CD4-positive, CD25-positive, alpha-beta regulatory T cell (primary cell): ENCODE measurements around the gene SPEG. TPM values are rescaled to one million over a fixed set of nuclear protein-coding genes. Genes with fewer than 3 reads are reported as not detected.

Experiments used
- ATAC-seq, 2 donors: fragments of 150-1000 bp; cut with Tn5 transposase; one replicate each; pipeline ENCODE4 v1.10.0; 2021; ENCODE audit warnings: low read depth in 2 of 2, moderate number of reproducible peaks in 2 of 2, moderate library complexity in 1 of 2
- DNase-seq, 3 donors: peaks; one replicate each; pipeline versions ENCODE4 v3.0.0 to v3.0.0-alpha.2; 2012 to 2022; ENCODE audit warnings: mixed read lengths in 1 of 3
- H3K27ac ChIP-seq: one replicate; pipeline ENCODE4 v1.7.0; 2013; ENCODE audit warnings: mild to moderate bottlenecking, low read length; ENCODE audit not compliant: insufficient read depth, poor library complexity, severe bottlenecking
- H3K27me3 ChIP-seq: one replicate; pipeline ENCODE4 v1.7.0; 2013; ENCODE audit warnings: low read length; ENCODE audit not compliant: control insufficient read depth, insufficient read depth
- H3K36me3 ChIP-seq: one replicate; pipeline ENCODE4 v1.7.0; 2013; ENCODE audit warnings: mild to moderate bottlenecking, low read length, moderate library complexity; ENCODE audit not compliant: control insufficient read depth, insufficient read depth
- H3K4me1 ChIP-seq: 2 replicates; pipeline ENCODE4 v1.7.0; 2013; ENCODE audit warnings: mild to moderate bottlenecking, low read length; ENCODE audit not compliant: insufficient read depth, control insufficient read depth, poor library complexity, severe bottlenecking
- H3K4me3 ChIP-seq: one replicate; pipeline ENCODE4 v1.7.0; 2013; ENCODE audit warnings: low read depth, mild to moderate bottlenecking, low read length, moderate library complexity
- H3K9me3 ChIP-seq, 2 experiments: 1 replicate in 1 of 2; 2 replicates in 1 of 2; pipeline ENCODE4 v1.7.0; 2013; ENCODE audit warnings: low read length in 2 of 2, mild to moderate bottlenecking in 1 of 2, moderate library complexity in 1 of 2; ENCODE audit not compliant: control insufficient read depth in 2 of 2
- H3K27ac Mint-ChIP-seq, 3 donors: one replicate each; pipeline ENCODE4 v1.8.0; 2020 to 2022; ENCODE audit warnings: mild to moderate bottlenecking in 3 of 3, mixed read lengths in 3 of 3, moderate library complexity in 2 of 3
- H3K27me3 Mint-ChIP-seq: one replicate; pipeline ENCODE4 v1.8.0; 2022; ENCODE audit warnings: mild to moderate bottlenecking, mixed read lengths
- H3K36me3 Mint-ChIP-seq: one replicate; pipeline ENCODE4 v1.8.0; 2020; ENCODE audit warnings: mixed read lengths
- H3K4me1 Mint-ChIP-seq, 4 donors: one replicate each; pipeline ENCODE4 v1.8.0; 2020 to 2022; ENCODE audit warnings: mixed read lengths in 4 of 4, mild to moderate bottlenecking in 1 of 4
- H3K4me3 Mint-ChIP-seq, 4 donors: one replicate each; pipeline ENCODE4 v1.8.0; 2020 to 2022; ENCODE audit warnings: mild to moderate bottlenecking in 4 of 4, mixed read lengths in 4 of 4, moderate library complexity in 3 of 4
- H3K9me3 Mint-ChIP-seq, 7 donors: one replicate each; pipeline ENCODE4 v1.8.0; 2020 to 2022; ENCODE audit warnings: mixed read lengths in 7 of 7, mild to moderate bottlenecking in 3 of 7, moderate library complexity in 2 of 7
- polyA plus RNA-seq, 4 donors: library from polyadenylated mRNA; unstranded; fragments of 300-500 nt; fragmentation: Illumina TruSeq; gene quantifications; one replicate each; pipeline ENCODE4 v1.2.3, GENCODE V29; 2021
- total RNA-seq: library from RNA; stranded (reverse); gene quantifications from one replicate; pipeline ENCODE4 v1.2.3, GENCODE V29; 2022

SPEG gene
- total and polyA plus RNA-seq, 5 donors from 2014 or later: 0.20 to 4.1 TPM; not detected in 3

DNA sequence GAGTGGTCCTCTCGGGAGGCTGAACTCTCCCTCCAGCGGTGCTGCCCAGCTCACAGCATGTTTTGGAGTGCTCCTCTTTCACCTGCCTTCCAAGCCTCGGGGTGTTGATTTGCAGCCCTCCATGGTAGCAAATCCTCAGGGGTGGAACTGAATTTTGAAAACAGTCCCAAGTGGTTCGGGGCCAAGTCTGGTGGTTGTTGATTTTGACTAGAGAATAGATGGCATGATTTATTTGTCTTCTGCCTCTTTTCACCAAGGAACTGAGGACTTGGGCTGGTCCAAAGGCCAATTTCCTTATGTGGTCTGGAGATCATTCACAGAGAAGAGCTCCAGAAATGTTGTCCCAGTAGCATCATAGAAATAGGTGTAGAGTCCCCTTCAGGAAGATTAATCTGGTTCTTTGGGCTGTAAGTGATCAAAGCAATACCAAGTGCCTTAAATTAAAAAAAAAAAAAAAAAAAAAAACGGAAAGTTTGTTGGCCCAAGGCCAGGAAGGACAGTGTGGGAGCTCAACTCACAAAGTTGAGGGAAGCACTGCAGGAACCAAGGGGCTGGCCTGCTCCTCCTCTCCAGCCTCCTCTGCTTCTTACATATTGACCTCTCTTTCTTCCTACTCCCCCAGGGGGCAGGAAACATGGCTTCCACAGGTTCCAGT lies 18.9 kb upstream of the SPEG start:
- Histone ChIP-seq H3K27ac (no peak overlapping the region), H3K4me3 (no peak overlapping the region), H3K9me3 (peaks cover 0 to 7% of the 10 kb centered on the region in 2 experiments), H3K36me3 (no peaks in the 10 kb centered on the region), H3K27me3 (peaks cover 1% of the 10 kb centered on the region), H3K4me1 (no peaks in the 10 kb centered on the region)
- no peak for ATAC-seq
- H3K27ac Mint-ChIP-seq: no peak overlapping the region
- H3K9me3 Mint-ChIP-seq: peaks cover 0 to 6% (median 4%) of the 10 kb centered on the region in 7 donors
- peaks cover 0 to 5% (median 0%) of the 10 kb centered on the region in 4 donors for H3K4me1 Mint-ChIP-seq
- H3K4me3 Mint-ChIP-seq: no peak overlapping the region
- DNase-seq: no peak
- peaks cover 52% of the 10 kb centered on the region for H3K27me3 Mint-ChIP-seq
- H3K36me3 Mint-ChIP-seq: no peaks in the 10 kb centered on the region

DNA sequence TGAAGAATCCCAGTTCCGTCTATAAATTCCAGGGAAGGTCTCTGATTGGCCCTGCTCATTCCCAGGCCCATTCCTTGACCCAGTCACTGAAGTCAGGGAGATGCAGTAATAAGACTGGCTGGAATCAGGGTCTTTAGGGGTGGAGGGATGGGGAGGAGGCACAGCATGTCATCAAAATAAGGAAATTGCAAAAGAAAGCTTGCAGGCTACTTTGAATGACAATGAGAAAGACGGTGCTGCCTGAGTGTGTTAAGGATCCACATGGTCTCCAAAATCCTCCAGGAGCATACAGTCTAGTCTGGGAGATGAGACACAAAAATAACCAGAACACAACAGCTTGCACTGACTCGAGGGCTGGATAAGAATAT lies 18.4 kb upstream of the SPEG start:
- no peak overlapping the region for H3K4me3 Mint-ChIP-seq
- DNase-seq (no peak), ATAC-seq (no peak)
- H3K4me1 ChIP-seq: no peaks in the 10 kb centered on the region
- H3K27me3 Mint-ChIP-seq: peaks cover 58% of the 10 kb centered on the region
- H3K9me3 ChIP-seq: peaks cover 0 to 7% of the 10 kb centered on the region in 2 experiments
- peaks cover 1% of the 10 kb centered on the region for H3K27me3 ChIP-seq
- H3K4me1 Mint-ChIP-seq: peaks cover 0 to 5% (median 0%) of the 10 kb centered on the region in 4 donors
- H3K36me3 Mint-ChIP-seq: no peaks in the 10 kb centered on the region
- peaks cover 0 to 6% (median 4%) of the 10 kb centered on the region in 7 donors for H3K9me3 Mint-ChIP-seq
- no peak overlapping the region for H3K27ac Mint-ChIP-seq
- no peaks in the 10 kb centered on the region for H3K36me3 ChIP-seq
- no peak overlapping the region for H3K27ac ChIP-seq
- no peak overlapping the region for H3K4me3 ChIP-seq

DNA sequence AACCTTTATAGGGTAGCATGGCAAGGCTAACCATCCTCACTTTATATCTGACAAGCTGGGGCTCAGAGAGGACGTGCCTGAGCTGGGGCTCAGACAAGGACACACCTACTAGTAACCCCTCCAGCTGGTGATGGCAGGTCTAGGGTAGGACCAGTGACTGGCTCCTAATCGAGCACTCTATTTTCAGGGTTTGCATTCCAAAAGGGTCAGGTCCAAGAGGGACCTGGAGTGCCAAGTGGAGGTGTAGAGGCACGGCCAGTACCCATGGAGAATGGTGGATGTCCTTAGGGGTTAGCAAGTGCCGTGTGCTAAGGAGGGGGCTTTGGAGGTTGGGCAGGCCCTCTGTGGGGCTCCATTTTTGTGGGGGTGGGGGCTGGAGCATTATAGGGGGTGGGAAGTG lies 17.7 kb upstream of the SPEG start:
- Mint-ChIP-seq H3K36me3 (no peaks in the 10 kb centered on the region), H3K27me3 (peaks cover 59% of the 10 kb centered on the region), H3K9me3 (peaks cover 0 to 4% (median 3%) of the 10 kb centered on the region in 7 donors), H3K4me1 (peaks cover 0 to 5% (median 0%) of the 10 kb centered on the region in 4 donors), H3K27ac (no peak overlapping the region), H3K4me3 (no peak overlapping the region)
- H3K9me3 ChIP-seq: peaks cover 0 to 7% of the 10 kb centered on the region in 2 experiments
- peaks cover 1% of the 10 kb centered on the region for H3K27me3 ChIP-seq
- ATAC-seq (no peak), DNase-seq (no peak)
- H3K4me3 ChIP-seq: no peak overlapping the region
- no peak overlapping the region for H3K27ac ChIP-seq
- no peaks in the 10 kb centered on the region for H3K4me1 ChIP-seq
- no peaks in the 10 kb centered on the region for H3K36me3 ChIP-seq

DNA sequence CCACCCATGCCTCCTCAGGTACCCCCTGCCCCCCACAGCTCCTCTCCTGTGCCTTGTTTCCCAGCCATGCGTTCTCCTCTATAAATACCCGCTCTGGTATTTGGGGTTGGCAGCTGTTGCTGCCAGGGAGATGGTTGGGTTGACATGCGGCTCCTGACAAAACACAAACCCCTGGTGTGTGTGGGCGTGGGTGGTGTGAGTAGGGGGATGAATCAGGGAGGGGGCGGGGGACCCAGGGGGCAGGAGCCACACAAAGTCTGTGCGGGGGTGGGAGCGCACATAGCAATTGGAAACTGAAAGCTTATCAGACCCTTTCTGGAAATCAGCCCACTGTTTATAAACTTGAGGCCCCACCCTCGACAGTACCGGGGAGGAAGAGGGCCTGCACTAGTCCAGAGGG lies 17.3 kb upstream of the SPEG start:
- H3K36me3 Mint-ChIP-seq: no peaks in the 10 kb centered on the region
- Histone ChIP-seq H3K9me3 (peaks cover 0 to 7% of the 10 kb centered on the region in 2 experiments), H3K4me1 (no peaks in the 10 kb centered on the region), H3K27ac (no peak overlapping the region), H3K4me3 (no peak overlapping the region), H3K27me3 (peaks cover 1% of the 10 kb centered on the region), H3K36me3 (no peaks in the 10 kb centered on the region)
- DNase-seq (no peak), ATAC-seq (no peak)
- peaks cover 0 to 5% (median 0%) of the 10 kb centered on the region in 4 donors for H3K4me1 Mint-ChIP-seq
- peaks cover 59% of the 10 kb centered on the region for H3K27me3 Mint-ChIP-seq
- H3K9me3 Mint-ChIP-seq: peaks cover 0 to 4% (median 2%) of the 10 kb centered on the region in 7 donors
- no peak overlapping the region for H3K4me3 Mint-ChIP-seq
- H3K27ac Mint-ChIP-seq: no peak overlapping the region

DNA sequence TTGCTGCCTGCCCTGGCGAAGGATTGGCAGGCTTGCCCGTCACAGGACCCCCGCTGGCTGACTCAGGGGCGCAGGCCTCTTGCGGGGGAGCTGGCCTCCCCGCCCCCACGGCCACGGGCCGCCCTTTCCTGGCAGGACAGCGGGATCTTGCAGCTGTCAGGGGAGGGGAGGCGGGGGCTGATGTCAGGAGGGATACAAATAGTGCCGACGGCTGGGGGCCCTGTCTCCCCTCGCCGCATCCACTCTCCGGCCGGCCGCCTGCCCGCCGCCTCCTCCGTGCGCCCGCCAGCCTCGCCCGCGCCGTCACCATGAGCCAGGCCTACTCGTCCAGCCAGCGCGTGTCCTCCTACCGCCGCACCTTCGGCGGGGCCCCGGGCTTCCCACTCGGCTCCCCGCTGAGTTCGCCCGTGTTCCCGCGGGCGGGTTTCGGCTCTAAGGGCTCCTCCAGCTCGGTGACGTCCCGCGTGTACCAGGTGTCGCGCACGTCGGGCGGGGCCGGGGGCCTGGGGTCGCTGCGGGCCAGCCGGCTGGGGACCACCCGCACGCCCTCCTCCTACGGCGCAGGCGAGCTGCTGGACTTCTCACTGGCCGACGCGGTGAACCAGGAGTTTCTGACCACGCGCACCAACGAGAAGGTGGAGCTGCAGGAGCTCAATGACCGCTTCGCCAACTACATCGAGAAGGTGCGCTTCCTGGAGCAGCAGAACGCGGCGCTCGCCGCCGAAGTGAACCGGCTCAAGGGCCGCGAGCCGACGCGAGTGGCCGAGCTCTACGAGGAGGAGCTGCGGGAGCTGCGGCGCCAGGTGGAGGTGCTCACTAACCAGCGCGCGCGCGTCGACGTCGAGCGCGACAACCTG lies 16.3 kb upstream of the SPEG start, which contains the start of gene DES:
TSS of gene DES (plus strand) at position 223 of the 857 bp plus-strand sequence. CDS start at position 309, 86 bp downstream.
- ATAC-seq (no peak), DNase-seq (no peak)
- Mint-ChIP-seq H3K4me3 (peak within 1 kb of the TSS in 1 of 4 donors; percentile 9), H3K36me3 (no peaks in the 10 kb centered on the region), H3K27me3 (peaks cover 54% of the 10 kb centered on the region), H3K27ac (no peak within 1 kb of the TSS), H3K9me3 (peaks cover 0 to 4% (median 0%) of the 10 kb centered on the region in 7 donors), H3K4me1 (peaks cover 0 to 5% (median 0%) of the 10 kb centered on the region in 4 donors)
- Histone ChIP-seq H3K4me3 (no peak within 1 kb of the TSS), H3K27ac (no peak within 1 kb of the TSS), H3K9me3 (no peaks in the 10 kb centered on the region), H3K36me3 (no peaks in the 10 kb centered on the region), H3K4me1 (no peaks in the 10 kb centered on the region), H3K27me3 (peaks cover 1% of the 10 kb centered on the region)

DNA sequence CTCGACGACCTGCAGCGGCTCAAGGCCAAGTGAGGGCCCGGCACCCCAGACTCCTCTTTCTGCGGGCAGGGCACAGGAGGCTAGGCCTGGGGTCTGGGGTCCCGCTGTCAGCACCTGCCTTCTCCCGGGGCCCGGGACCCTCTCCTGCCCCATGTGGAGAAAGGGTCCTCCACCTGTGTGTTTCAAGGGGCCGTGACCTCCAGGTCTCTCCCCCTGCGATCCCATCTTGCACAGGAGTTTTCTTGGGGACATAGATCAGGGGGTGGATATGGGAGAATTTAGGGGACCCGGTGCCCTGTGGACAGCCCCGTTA lies 15.7 kb upstream of the SPEG start:
- ATAC-seq (no peak), DNase-seq (no peak)
- H3K9me3 ChIP-seq: no peaks in the 10 kb centered on the region
- Mint-ChIP-seq H3K36me3 (no peaks in the 10 kb centered on the region), H3K4me1 (peaks cover 0 to 5% (median 0%) of the 10 kb centered on the region in 4 donors), H3K9me3 (peaks cover 0 to 1% (median 0%) of the 10 kb centered on the region in 7 donors), H3K27me3 (peaks cover 56% of the 10 kb centered on the region), H3K4me3 (no peak overlapping the region), H3K27ac (no peak overlapping the region)
- no peak overlapping the region for H3K4me3 ChIP-seq
- no peak overlapping the region for H3K27ac ChIP-seq
- H3K27me3 ChIP-seq: peaks cover under 1% of the 10 kb centered on the region
- H3K4me1 ChIP-seq: no peaks in the 10 kb centered on the region
- no peaks in the 10 kb centered on the region for H3K36me3 ChIP-seq

DNA sequence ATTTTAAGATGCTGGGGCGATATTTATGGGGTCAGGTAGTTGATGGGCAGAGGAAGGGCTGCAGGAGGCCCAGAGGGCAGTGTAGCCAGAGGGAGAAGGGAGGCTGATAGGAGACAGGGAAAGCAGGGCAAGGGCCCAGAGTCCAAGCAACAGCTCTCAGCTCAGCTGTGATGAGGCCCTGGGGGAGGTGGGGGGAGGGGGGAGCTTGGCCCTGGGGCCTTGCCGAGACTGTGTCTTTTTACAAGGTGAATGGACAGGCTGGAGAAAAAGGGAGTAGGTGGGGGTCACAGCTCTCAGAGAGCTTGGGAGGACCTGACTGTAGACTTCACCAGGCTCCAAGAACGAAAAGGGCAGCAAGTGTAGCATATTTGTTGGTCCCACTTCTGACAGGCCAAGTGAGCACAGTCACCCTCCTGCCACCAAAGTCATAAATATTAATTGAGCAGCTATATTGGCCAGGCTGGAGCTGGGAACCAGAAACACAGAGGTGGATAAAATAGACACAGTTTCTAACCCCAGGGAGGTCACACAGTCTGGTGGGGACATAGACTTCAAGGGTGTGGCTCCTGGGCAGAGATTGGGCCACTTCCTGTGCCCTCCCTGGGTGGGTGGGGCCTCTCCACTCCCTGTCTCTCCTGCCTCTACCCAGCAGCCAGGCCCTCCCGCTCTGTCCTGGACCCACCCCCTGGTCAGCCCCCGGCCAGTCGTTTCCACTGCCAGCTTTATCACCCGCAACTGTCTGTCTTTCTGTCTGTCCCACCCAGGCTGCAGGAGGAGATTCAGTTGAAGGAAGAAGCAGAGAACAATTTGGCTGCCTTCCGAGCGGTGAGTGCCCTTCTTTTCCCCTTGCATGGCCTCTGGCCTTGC lies 15.1 kb upstream of the SPEG start:
- Mint-ChIP-seq H3K36me3 (no peaks in the 10 kb centered on the region), H3K9me3 (peaks cover 0 to 1% (median 0%) of the 10 kb centered on the region in 7 donors), H3K4me3 (peak overlapping the region in 1 of 4 donors; percentile 23), H3K27me3 (peaks cover 58% of the 10 kb centered on the region), H3K4me1 (peaks cover 0 to 5% (median 0%) of the 10 kb centered on the region in 4 donors), H3K27ac (no peak overlapping the region)
- no peaks in the 10 kb centered on the region for H3K27me3 ChIP-seq
- no peak overlapping the region for H3K27ac ChIP-seq
- no peaks in the 10 kb centered on the region for H3K4me1 ChIP-seq
- H3K36me3 ChIP-seq: no peaks in the 10 kb centered on the region
- H3K4me3 ChIP-seq: no peak overlapping the region
- ATAC-seq: no peak
- H3K9me3 ChIP-seq: no peaks in the 10 kb centered on the region
- no peak for DNase-seq
